COLO668 (cell line): ENCODE results near the gene PRRT1B.

Experiments
- DNase-seq: peaks from one replicate; lab custom pipeline; 2025; ENCODE audit not compliant: unreplicated experiment; lab: John Stamatoyannopoulos, UW

Gene PRRT1B

GRCh38 chr9:131578731-131579504 lies 33.6 kb downstream of the PRRT1B start:
- DNase-seq = no peak

- DNase-seq = no peak
These were observed 34.5 kb downstream of the PRRT1B start for GRCh38 chr9:131579789-131580211.

GRCh38 chr9:131580358-131580757 lies 35.0 kb downstream of the PRRT1B start:
- no peak for DNase-seq

GRCh38 chr9:131582056-131582455 lies 36.7 kb downstream of the PRRT1B start:
- DNase-seq = no peak

- DNase-seq = no peak
These were observed 37.4 kb downstream of the PRRT1B start for GRCh38 chr9:131582466-131583336.

GRCh38 chr9:131583337-131583645 lies 38.0 kb downstream of the PRRT1B start:
- no peak for DNase-seq

GRCh38 chr9:131583836-131584555 lies 38.7 kb downstream of the PRRT1B start:
- DNase-seq = no peak

GRCh38 chr9:131584858-131585257 lies 39.5 kb downstream of the PRRT1B start:
- DNase-seq = no peak

GRCh38 chr9:131585375-131585774 lies 40.1 kb downstream of the PRRT1B start:
- no peak for DNase-seq

- no peak for DNase-seq
These were observed 42.0 kb downstream of the PRRT1B start for GRCh38 chr9:131587331-131587730.

GRCh38 chr9:131587906-131588305 lies 42.6 kb downstream of the PRRT1B start:
- DNase-seq = no peak

GRCh38 chr9:131588396-131588795 lies 43.1 kb downstream of the PRRT1B start:
- no peak for DNase-seq

GRCh38 chr9:131589124-131589711 lies 43.9 kb downstream of the PRRT1B start:
- no peak for DNase-seq

GRCh38 chr9:131589993-131590392 lies 44.7 kb downstream of the PRRT1B start:
- DNase-seq = no peak

- DNase-seq = no peak
These were observed 45.1 kb downstream of the PRRT1B start for GRCh38 chr9:131590449-131590848.

- peak; percentile 88 for DNase-seq
These were observed 45.9 kb downstream of the PRRT1B start for GRCh38 chr9:131590907-131591844.

GRCh38 chr9:131591845-131592208 lies 46.5 kb downstream of the PRRT1B start:
- DNase-seq = no peak

GRCh38 chr9:131593091-131593820 lies 47.9 kb downstream of the PRRT1B start:
- no peak for DNase-seq

GRCh38 chr9:131593936-131594665 lies 48.8 kb downstream of the PRRT1B start:
- DNase-seq = peak; percentile 37
